Upper lobe of left lung (tissue), 6 donors: Measurements from ENCODE around the gene KRT78. TPM values are rescaled to one million over a fixed set of nuclear protein-coding genes. Genes with fewer than 3 reads are reported as not detected.

Experiments used
- ATAC-seq, 2 donors: fragments of 200-7000 bp; cut with Tn5 transposase; one replicate each; pipeline ENCODE4 v1.9.1; 2022; ENCODE audit warnings: mild to moderate bottlenecking in 2 of 2, moderate library complexity in 2 of 2; ENCODE audit not compliant: low FRiP score in 2 of 2
- DNase-seq, 2 donors: peaks; one replicate each; pipeline ENCODE4 v3.0.0-alpha.2; 2019 to 2020
- H3K27ac ChIP-seq, 4 donors: fragments of 200-600 bp; sonication (generic); one replicate each; pipeline ENCODE4 v1.5.1; 2016 to 2019
- H3K27me3 ChIP-seq, 4 donors: fragments of 200-600 bp; sonication (generic); one replicate each; pipeline ENCODE4 v1.5.1; 2017 to 2019
- H3K36me3 ChIP-seq, 4 donors: fragments of 200-600 bp; sonication (generic); one replicate each; pipeline ENCODE4 v1.5.1; 2016 to 2019
- H3K4me1 ChIP-seq, 4 donors: fragments of 200-600 bp; sonication (generic); one replicate each; pipeline ENCODE4 v1.5.1; 2018 to 2019
- H3K4me3 ChIP-seq, 4 donors: fragments of 200-600 bp; sonication (generic); one replicate each; pipeline ENCODE4 v1.5.1; 2017 to 2019; ENCODE audit warnings: mild to moderate bottlenecking in 2 of 4, moderate library complexity in 1 of 4
- H3K9me3 ChIP-seq, 4 donors: fragments of 200-600 bp; sonication (generic); one replicate each; pipeline ENCODE4 v1.5.1; 2018 to 2019
- EP300 ChIP-seq, 4 donors: sonication (generic); formaldehyde crosslinking; IDR thresholded peaks; one replicate each; pipeline ENCODE4 v1.5.1; 2017; ENCODE audit warnings: antibody characterized with exemption in 4 of 4, control low read depth in 2 of 4
- POLR2A ChIP-seq, 4 donors: fragments of 450-650 bp; IDR thresholded peaks; one replicate each; pipeline ENCODE4 v1.5.1; 2016 to 2017; ENCODE audit warnings: antibody characterized with exemption in 4 of 4, mild to moderate bottlenecking in 2 of 4
- POLR2AphosphoS5 ChIP-seq, 2 donors: sonication (generic); formaldehyde crosslinking; IDR thresholded peaks; one replicate each; pipeline ENCODE4 v1.5.1; 2017; ENCODE audit warnings: antibody characterized with exemption in 2 of 2
- WGBS, 2 donors: methylation state at CpG; one replicate each; pipeline ENCODE4 v1.1.5; 2017 to 2018; 5-methylcytosine and 5-hydroxymethylcytosine counted together
- total RNA-seq, 6 donors: library from RNA; depleted of rRNA in 4 of 6; stranded (reverse); fragments of >200 nt in 4 of 6; gene quantifications; one replicate each; pipeline versions ENCODE4 v1.1.0 to v1.2.1, GENCODE V29; 2016 to 2021
- TF ChIP-seq, protein P1 (sequence below), 6 experiments: fragments of 450-650 bp in 4 of 6; fragments of 200-600 bp in 2 of 6; sonication (generic) in 2 of 6; IDR thresholded peaks; one replicate each; pipeline ENCODE4 v1.5.1; 2016 to 2019; ENCODE audit warnings: antibody characterized with exemption in 6 of 6
- donor health status: DM: no; HTN: no; CAD: no; lungs with moderate emphysema.
- donor health status: DM: no; HTN: yes; CAD: no; lungs with severe emphysema.

KRT78 gene
- total RNA-seq, 6 donors from 2014 or later, result 0.13 to 0.30 TPM; not detected in 4

DNA sequence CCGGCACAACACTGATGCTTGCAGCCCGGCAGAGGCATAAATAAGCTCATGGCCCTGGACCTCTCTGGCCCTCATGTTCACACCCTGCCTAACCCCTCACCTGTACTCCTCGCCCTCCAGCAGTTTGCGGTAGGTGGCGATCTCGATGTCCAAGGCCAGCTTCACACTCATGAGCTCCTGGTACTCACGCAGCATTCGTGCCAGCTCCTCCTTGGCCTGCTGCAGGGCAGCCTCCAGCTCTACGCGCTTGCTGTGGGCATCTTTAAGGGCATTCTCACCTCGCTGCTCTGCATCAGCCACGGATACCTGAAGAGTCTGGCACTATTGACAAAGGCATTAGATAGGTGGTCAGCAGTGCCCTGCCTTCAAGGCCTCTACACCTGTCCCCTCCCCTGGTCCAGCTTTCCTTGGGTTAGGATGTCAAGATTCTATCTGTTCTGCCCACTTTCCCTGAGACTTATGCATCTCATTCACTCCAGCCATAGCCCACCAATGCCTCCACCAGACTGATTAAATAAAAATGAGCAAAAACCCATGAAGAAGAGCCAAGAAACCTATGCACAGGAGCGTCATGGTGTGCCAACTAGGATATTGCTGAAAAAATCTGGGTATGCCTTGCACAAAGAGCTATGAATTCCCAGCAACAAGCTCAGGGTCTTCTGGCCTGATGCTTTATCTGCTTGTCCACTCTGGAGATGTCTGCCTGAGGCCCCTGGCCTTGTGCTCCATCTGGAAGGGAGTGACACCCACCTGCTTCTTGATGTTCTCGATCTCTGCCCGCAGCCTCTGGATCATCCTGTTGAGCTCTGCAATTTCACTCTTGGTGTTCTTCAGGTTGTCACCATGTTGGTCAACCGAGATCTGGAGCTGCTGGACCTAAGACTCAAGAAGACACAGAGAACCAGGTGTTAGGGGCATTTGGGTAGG lies 41.0 kb downstream of the KRT78 start:
- H3K27ac ChIP-seq, result no peak overlapping the region
- DNase-seq (peak in 1 of 2 donors; percentile 53), ATAC-seq (no peak)
- no peaks in the 10 kb centered on the region for H3K4me1 ChIP-seq
- H3K27me3 ChIP-seq, result peaks cover 0 to 5% (median 0%) of the 10 kb centered on the region in 4 donors
- H3K4me3 ChIP-seq, result no peak overlapping the region
- H3K36me3 ChIP-seq, result no peaks in the 10 kb centered on the region
- no peak for TF ChIP-seq POLR2A (IDR thresholded peaks at IDR 0.05)
- TF ChIP-seq EP300 (IDR thresholded peaks at IDR 0.05), result no peak
- no peak for TF ChIP-seq POLR2AphosphoS5 (IDR thresholded peaks at IDR 0.05)
- WGBS, 2 donors, result 86 to 90% methylated on average over 16 of the region's 16 CpGs
- H3K9me3 ChIP-seq, result no peaks in the 10 kb centered on the region

DNA sequence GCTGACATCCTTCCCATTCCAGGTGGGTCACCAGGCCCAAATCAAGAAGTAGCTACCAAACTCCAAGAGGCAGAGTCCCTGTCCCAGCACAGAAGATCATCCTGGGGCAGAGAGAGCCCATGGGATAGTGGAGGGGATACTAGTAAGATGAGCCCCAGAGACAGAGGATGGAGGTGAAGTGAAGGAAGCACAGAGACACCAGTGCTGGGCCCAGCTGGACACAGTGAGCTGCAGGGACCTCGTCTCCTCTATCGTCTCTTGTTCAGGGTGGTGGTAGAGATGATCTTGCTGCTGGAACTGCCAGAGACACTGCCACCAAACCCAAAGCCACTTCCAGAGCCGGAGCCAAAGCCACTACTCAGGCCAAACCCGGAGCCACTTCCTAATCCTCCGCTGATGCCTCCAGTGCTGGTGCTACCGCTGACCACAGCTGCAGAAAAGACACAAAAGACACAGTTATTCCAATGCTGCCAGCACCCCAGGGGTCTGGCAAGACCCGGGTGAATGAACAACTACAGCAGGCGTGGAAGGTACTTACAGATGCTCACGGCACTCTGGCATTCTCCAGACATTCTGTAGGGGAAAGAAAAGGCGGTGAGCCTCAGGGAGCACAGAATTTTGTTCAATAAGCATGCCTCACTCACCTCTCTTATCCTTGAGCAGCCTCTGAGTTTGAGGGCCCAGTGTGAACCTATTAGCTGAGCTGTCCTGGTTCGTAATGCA lies 41.8 kb downstream of the KRT78 start:
- no peaks in the 10 kb centered on the region for H3K9me3 ChIP-seq
- ATAC-seq, result no peak
- H3K36me3 ChIP-seq, result no peaks in the 10 kb centered on the region
- peaks cover 0 to 5% (median 0%) of the 10 kb centered on the region in 4 donors for H3K27me3 ChIP-seq
- no peak overlapping the region for H3K27ac ChIP-seq
- no peaks in the 10 kb centered on the region for H3K4me1 ChIP-seq
- TF ChIP-seq, protein P1, sequence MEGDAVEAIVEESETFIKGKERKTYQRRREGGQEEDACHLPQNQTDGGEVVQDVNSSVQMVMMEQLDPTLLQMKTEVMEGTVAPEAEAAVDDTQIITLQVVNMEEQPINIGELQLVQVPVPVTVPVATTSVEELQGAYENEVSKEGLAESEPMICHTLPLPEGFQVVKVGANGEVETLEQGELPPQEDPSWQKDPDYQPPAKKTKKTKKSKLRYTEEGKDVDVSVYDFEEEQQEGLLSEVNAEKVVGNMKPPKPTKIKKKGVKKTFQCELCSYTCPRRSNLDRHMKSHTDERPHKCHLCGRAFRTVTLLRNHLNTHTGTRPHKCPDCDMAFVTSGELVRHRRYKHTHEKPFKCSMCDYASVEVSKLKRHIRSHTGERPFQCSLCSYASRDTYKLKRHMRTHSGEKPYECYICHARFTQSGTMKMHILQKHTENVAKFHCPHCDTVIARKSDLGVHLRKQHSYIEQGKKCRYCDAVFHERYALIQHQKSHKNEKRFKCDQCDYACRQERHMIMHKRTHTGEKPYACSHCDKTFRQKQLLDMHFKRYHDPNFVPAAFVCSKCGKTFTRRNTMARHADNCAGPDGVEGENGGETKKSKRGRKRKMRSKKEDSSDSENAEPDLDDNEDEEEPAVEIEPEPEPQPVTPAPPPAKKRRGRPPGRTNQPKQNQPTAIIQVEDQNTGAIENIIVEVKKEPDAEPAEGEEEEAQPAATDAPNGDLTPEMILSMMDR (IDR thresholded peaks at IDR 0.05), result no peak
- no peak for TF ChIP-seq POLR2AphosphoS5 (IDR thresholded peaks at IDR 0.05)
- TF ChIP-seq POLR2A (IDR thresholded peaks at IDR 0.05), result no peak
- no peak for TF ChIP-seq EP300 (IDR thresholded peaks at IDR 0.05)
- 87 to 92% methylated on average over 9 to 11 of the region's 11 CpGs for WGBS, 2 donors
- no peak overlapping the region for H3K4me3 ChIP-seq
- no peak for DNase-seq

DNA sequence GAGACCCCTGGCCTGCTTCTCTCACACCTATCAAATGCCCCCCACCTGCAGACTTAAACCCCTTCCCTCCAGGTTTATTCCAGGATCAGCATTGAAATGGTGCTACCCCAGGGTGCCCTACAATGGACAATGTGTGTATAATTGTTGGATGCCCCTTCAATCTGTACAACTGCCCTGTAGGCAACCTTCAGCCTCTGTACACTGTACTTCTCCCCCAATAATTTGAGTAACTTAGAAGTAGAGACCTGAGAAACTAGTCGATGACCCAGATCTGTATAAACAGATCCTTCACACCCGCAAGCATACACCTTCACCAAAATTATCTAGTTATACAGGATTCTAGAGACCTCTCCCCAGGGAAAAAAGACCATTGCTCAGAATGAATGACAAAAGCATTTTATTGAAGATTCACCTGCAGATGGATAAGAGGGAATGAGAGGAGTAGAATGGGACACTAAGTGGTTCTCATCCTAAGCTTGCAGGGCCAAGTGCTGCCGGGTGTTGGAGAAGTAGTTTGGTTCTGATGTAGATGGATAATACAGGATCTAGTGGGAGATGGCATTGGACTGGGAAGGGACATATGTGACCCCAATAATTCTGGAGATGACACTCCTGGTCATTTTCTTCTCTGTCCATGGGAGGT lies 42.5 kb downstream of the KRT78 start:
- DNase-seq, result no peak

DNA sequence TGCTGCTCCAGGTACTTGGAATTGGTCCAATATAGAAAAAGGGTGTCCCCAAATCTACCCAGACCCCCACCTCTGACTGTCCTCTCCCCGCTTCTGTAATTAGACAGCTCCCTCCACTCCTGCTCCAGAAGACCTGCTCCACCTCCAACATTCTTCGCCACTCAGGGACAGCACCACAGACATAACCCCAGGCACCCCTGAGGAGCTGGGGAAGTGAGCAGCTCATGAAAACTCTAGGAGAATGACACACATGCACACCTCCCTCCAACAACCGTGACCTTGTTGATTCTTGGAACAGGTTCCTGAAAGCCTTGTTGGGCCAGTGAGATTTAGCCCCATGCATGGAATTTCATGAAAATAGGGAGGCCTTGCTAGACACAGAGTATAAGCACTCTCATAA lies 43.1 kb downstream of the KRT78 start:
- no peak for ATAC-seq
- no peaks in the 10 kb centered on the region for H3K36me3 ChIP-seq
- 90 to 100% methylated on average over 3 of the region's 3 CpGs for WGBS, 2 donors
- DNase-seq, result no peak
- H3K27ac ChIP-seq, result no peak overlapping the region
- peaks cover 0 to 3% (median 0%) of the 10 kb centered on the region in 4 donors for H3K27me3 ChIP-seq
- TF ChIP-seq, protein P1 (IDR thresholded peaks at IDR 0.05), result no peak
- TF ChIP-seq POLR2A (IDR thresholded peaks at IDR 0.05) (no peak), EP300 (IDR thresholded peaks at IDR 0.05) (no peak), POLR2AphosphoS5 (IDR thresholded peaks at IDR 0.05) (no peak)
- H3K4me3 ChIP-seq, result no peak overlapping the region
- H3K4me1 ChIP-seq, result peaks cover 0 to 9% (median 3%) of the 10 kb centered on the region in 4 donors
- no peaks in the 10 kb centered on the region for H3K9me3 ChIP-seq

More for the DNA sequence above, 42.5 kb downstream of the KRT78 start:
- 95 to 97% methylated on average over 3 of the region's 3 CpGs for WGBS, 2 donors
- Histone ChIP-seq H3K27me3 (peaks cover 0 to 5% (median 0%) of the 10 kb centered on the region in 4 donors), H3K9me3 (no peaks in the 10 kb centered on the region), H3K36me3 (no peaks in the 10 kb centered on the region), H3K4me3 (no peak overlapping the region), H3K27ac (no peak overlapping the region), H3K4me1 (peaks cover 0 to 4% (median 0%) of the 10 kb centered on the region in 4 donors)
- no peak for ATAC-seq
- TF ChIP-seq, protein P1 (IDR thresholded peaks at IDR 0.05), result no peak
- TF ChIP-seq EP300 (IDR thresholded peaks at IDR 0.05) (no peak), POLR2AphosphoS5 (IDR thresholded peaks at IDR 0.05) (no peak), POLR2A (IDR thresholded peaks at IDR 0.05) (no peak)

DNA sequence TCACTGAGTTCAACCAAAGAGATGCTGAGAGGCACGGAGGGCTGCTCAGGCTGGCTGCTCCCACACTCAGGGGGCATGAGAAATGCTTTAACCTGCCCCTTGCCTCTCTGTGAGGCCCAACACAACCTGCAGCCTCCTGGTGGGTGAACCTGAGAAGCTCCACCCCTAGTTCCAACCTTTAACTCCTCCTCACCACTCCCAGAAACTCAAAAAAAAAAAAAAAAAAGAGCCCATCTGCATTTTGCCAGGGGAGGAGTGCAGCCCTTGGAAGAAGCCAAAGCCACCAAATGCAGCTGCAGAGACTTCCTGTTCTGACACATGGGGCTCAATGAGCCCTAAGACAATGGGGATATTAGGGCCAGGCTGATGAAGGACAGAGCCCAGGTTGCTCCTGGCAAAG lies 43.8 kb downstream of the KRT78 start:
- no peak overlapping the region for H3K4me3 ChIP-seq
- DNase-seq (no peak), ATAC-seq (no peak)
- no peaks in the 10 kb centered on the region for H3K9me3 ChIP-seq
- 43 to 59% methylated on average over 1 of the region's 1 CpG for WGBS, 2 donors
- H3K36me3 ChIP-seq, result no peaks in the 10 kb centered on the region
- no peak overlapping the region for H3K27ac ChIP-seq
- H3K27me3 ChIP-seq, result no peaks in the 10 kb centered on the region
- H3K4me1 ChIP-seq, result peaks cover 6 to 17% (median 9%) of the 10 kb centered on the region in 4 donors
- no peak for TF ChIP-seq POLR2AphosphoS5 (IDR thresholded peaks at IDR 0.05)
- no peak for TF ChIP-seq EP300 (IDR thresholded peaks at IDR 0.05)
- no peak for TF ChIP-seq POLR2A (IDR thresholded peaks at IDR 0.05)
- TF ChIP-seq, protein P1 (IDR thresholded peaks at IDR 0.05), result no peak
